ENCODE measurements around the gene R3HDML.
A peak's percentile ranks its signal among the peaks of the same experiment; 100 is the strongest.
"Not testable (repeated sequence)": the region's sequence is repeated elsewhere in the genome, so short reads cannot be mapped to it uniquely, and the experiment has no call there.

R3HDML gene

DNA sequence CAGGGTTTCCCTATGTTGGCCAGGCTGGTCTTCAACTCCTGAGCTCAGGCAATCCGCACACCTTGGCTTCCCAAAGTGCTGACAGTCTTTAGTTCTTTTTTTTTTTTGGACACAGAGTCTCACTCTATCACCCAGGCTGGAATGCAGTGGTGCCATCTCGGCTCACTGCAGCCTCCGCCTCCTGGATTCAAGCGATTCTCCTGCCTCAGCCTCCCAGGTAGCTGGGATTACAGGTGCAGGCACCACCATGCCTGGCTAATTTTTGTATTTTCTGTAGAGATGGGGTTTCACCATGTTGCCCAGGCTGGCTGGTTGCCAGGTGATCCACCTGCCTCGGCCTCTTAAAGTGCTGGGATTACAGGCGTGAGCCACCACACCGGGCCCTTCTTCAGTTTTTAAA is 9.1 kb upstream of the R3HDML start:
- H3K4me1 ChIP-seq (ENCODE audit: control insufficient read depth in 2 of 2, insufficient read depth in 2 of 2, low read length in 2 of 2); H3K9ac ChIP-seq (ENCODE audit: low read depth in 1 of 2, low read length in 2 of 2); H3K36me3 ChIP-seq (ENCODE audit: control insufficient read depth in 2 of 2, insufficient read depth in 2 of 2, low read length in 2 of 2); H3K9me3 ChIP-seq (ENCODE audit: control insufficient read depth in 2 of 2, low read length in 2 of 2); H3K27ac ChIP-seq (ENCODE audit: low read depth in 2 of 2, low read length in 2 of 2); H3K4me3 ChIP-seq (ENCODE audit: low read length in 2 of 2); H3K27me3 ChIP-seq (ENCODE audit: control insufficient read depth in 2 of 2, insufficient read depth in 2 of 2, low read length in 2 of 2): not testable (repeated sequence)

GRCh38 chr20:44328428-44328827 is 8.4 kb upstream of the R3HDML start:
- Histone ChIP-seq H3K9me3 (ENCODE audit: control insufficient read depth in 2 of 2, low read length in 2 of 2) (no peaks in the 10 kb centered on the region), H3K36me3 (ENCODE audit: control insufficient read depth in 2 of 2, insufficient read depth in 2 of 2, low read length in 2 of 2) (no peaks in the 10 kb centered on the region), H3K9ac (ENCODE audit: low read depth in 1 of 2, low read length in 2 of 2) (no peak overlapping the region), H3K27ac (ENCODE audit: low read depth in 2 of 2, low read length in 2 of 2) (no peak overlapping the region), H3K4me3 (ENCODE audit: low read length in 2 of 2) (no peak overlapping the region), H3K4me1 (ENCODE audit: control insufficient read depth in 2 of 2, insufficient read depth in 2 of 2, low read length in 2 of 2) (peaks cover 6 to 8% of the 10 kb centered on the region in 2 donors), H3K27me3 (ENCODE audit: control insufficient read depth in 2 of 2, insufficient read depth in 2 of 2, low read length in 2 of 2) (no peaks in the 10 kb centered on the region)

DNA sequence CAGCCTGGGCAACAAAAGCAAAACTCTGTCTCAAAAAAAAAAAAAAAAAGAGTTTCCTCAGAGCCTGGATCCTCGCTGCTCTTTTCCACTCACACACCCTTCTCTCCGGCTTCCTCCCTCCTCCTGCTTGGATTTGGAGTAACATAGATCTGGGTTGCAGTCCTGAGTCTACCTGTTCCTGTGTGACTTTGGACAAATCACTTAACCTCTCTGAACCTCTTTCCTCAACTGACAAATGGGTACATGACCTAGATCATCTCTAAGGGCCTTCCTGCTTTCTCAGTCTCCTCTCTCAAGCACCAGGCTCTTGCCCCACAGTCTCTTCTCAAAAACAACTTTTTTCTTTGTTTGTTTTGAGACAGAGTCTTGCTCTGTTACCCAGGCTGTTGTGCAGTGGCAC is 5.6 kb upstream of the R3HDML start:
- no peak overlapping the region for H3K27ac ChIP-seq (ENCODE audit: low read depth in 2 of 2, low read length in 2 of 2)
- H3K9me3 ChIP-seq (ENCODE audit: control insufficient read depth in 2 of 2, low read length in 2 of 2) = no peaks in the 10 kb centered on the region
- no peak overlapping the region for H3K9ac ChIP-seq (ENCODE audit: low read depth in 1 of 2, low read length in 2 of 2)
- no peaks in the 10 kb centered on the region for H3K36me3 ChIP-seq (ENCODE audit: control insufficient read depth in 2 of 2, insufficient read depth in 2 of 2, low read length in 2 of 2)
- no peaks in the 10 kb centered on the region for H3K27me3 ChIP-seq (ENCODE audit: control insufficient read depth in 2 of 2, insufficient read depth in 2 of 2, low read length in 2 of 2)
- H3K4me3 ChIP-seq (ENCODE audit: low read length in 2 of 2) = no peak overlapping the region
- no peaks in the 10 kb centered on the region for H3K4me1 ChIP-seq (ENCODE audit: control insufficient read depth in 2 of 2, insufficient read depth in 2 of 2, low read length in 2 of 2)

GRCh38 chr20:44334306-44334705 is 2.5 kb upstream of the R3HDML start:
- Histone ChIP-seq H3K4me1 (ENCODE audit: control insufficient read depth in 2 of 2, insufficient read depth in 2 of 2, low read length in 2 of 2) (no peaks in the 10 kb centered on the region), H3K9ac (ENCODE audit: low read depth in 1 of 2, low read length in 2 of 2) (no peak overlapping the region), H3K27ac (ENCODE audit: low read depth in 2 of 2, low read length in 2 of 2) (no peak overlapping the region), H3K9me3 (ENCODE audit: control insufficient read depth in 2 of 2, low read length in 2 of 2) (no peaks in the 10 kb centered on the region), H3K4me3 (ENCODE audit: low read length in 2 of 2) (no peak overlapping the region), H3K36me3 (ENCODE audit: control insufficient read depth in 2 of 2, insufficient read depth in 2 of 2, low read length in 2 of 2) (no peaks in the 10 kb centered on the region), H3K27me3 (ENCODE audit: control insufficient read depth in 2 of 2, insufficient read depth in 2 of 2, low read length in 2 of 2) (no peaks in the 10 kb centered on the region)

DNA sequence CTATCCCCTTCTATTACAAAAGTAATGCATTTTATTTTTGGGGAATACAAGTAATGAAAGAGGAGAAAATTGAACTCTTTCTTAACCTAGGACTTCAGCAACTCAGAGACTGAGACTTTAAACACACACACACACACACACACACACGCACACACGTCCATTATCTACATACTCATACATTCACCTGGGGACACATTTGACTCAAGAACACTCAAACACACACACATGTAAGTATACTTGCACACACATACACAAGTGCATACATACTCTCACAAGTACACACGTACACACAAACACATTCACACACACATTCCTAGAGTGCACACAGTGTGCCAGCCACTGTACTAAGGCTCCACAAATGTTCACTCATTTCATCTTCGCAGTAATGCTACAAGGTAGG is 2.1 kb upstream of the R3HDML start:
- no peaks in the 10 kb centered on the region for H3K36me3 ChIP-seq (ENCODE audit: control insufficient read depth in 2 of 2, insufficient read depth in 2 of 2, low read length in 2 of 2)
- no peaks in the 10 kb centered on the region for H3K27me3 ChIP-seq (ENCODE audit: control insufficient read depth in 2 of 2, insufficient read depth in 2 of 2, low read length in 2 of 2)
- H3K27ac ChIP-seq (ENCODE audit: low read depth in 2 of 2, low read length in 2 of 2) = no peak overlapping the region
- no peak overlapping the region for H3K4me3 ChIP-seq (ENCODE audit: low read length in 2 of 2)
- H3K9ac ChIP-seq (ENCODE audit: low read depth in 1 of 2, low read length in 2 of 2) = no peak overlapping the region
- H3K9me3 ChIP-seq (ENCODE audit: control insufficient read depth in 2 of 2, low read length in 2 of 2) = no peaks in the 10 kb centered on the region
- no peaks in the 10 kb centered on the region for H3K4me1 ChIP-seq (ENCODE audit: control insufficient read depth in 2 of 2, insufficient read depth in 2 of 2, low read length in 2 of 2)

DNA sequence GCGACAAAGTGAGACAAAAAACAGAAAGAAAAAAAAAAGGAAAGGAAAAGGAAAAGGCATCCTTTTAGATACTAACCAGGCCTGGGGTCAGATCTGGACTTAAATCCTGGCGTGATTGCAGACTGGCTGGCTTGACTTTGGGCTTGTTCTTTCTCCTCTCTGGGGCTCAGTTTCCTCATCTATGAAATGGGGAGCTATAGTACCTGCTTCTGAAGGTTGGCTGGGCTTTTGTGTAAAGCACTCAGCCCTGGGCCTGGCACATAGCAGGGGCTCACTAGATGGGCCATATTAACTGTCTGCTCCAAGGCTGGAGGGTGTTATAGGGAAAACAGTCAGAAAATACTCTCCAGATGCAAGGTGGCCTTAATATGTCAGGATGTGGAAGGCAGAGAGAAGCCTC is 1.2 kb upstream of the R3HDML start:
- no peak overlapping the region for H3K9ac ChIP-seq (ENCODE audit: low read depth in 1 of 2, low read length in 2 of 2)
- no peaks in the 10 kb centered on the region for H3K9me3 ChIP-seq (ENCODE audit: control insufficient read depth in 2 of 2, low read length in 2 of 2)
- H3K27ac ChIP-seq (ENCODE audit: low read depth in 2 of 2, low read length in 2 of 2) = no peak overlapping the region
- no peak overlapping the region for H3K4me3 ChIP-seq (ENCODE audit: low read length in 2 of 2)
- H3K27me3 ChIP-seq (ENCODE audit: control insufficient read depth in 2 of 2, insufficient read depth in 2 of 2, low read length in 2 of 2) = no peaks in the 10 kb centered on the region
- H3K4me1 ChIP-seq (ENCODE audit: control insufficient read depth in 2 of 2, insufficient read depth in 2 of 2, low read length in 2 of 2) = no peaks in the 10 kb centered on the region
- H3K36me3 ChIP-seq (ENCODE audit: control insufficient read depth in 2 of 2, insufficient read depth in 2 of 2, low read length in 2 of 2) = no peaks in the 10 kb centered on the region

DNA sequence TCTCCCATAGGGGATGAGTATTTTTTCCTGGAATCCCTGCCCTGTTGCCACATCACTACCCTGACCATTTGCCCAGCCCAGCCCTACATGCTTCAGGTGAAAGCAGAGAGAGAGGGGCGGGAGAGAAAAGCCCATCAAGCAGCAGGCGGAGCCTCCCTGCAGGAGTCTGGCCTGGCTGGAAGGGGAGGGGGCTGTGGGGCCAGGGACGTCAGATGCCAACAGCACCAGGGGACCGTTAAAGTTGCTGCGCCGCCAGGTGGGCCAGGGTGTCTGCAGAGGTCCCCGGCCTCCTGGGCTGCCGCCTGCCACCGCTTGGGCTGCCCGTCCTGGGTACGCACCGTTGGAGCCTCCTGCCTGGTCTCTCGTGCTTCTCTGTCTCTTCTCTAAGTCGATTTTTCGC is 757 bp upstream of the R3HDML start:
- Histone ChIP-seq H3K27me3 (ENCODE audit: control insufficient read depth in 2 of 2, insufficient read depth in 2 of 2, low read length in 2 of 2) (no peaks in the 10 kb centered on the region), H3K27ac (ENCODE audit: low read depth in 2 of 2, low read length in 2 of 2) (no peak overlapping the region), H3K4me1 (ENCODE audit: control insufficient read depth in 2 of 2, insufficient read depth in 2 of 2, low read length in 2 of 2) (no peaks in the 10 kb centered on the region), H3K36me3 (ENCODE audit: control insufficient read depth in 2 of 2, insufficient read depth in 2 of 2, low read length in 2 of 2) (no peaks in the 10 kb centered on the region), H3K9me3 (ENCODE audit: control insufficient read depth in 2 of 2, low read length in 2 of 2) (no peaks in the 10 kb centered on the region), H3K9ac (ENCODE audit: low read depth in 1 of 2, low read length in 2 of 2) (no peak overlapping the region), H3K4me3 (ENCODE audit: low read length in 2 of 2) (no peak overlapping the region)

- H3K36me3 ChIP-seq (ENCODE audit: control insufficient read depth in 2 of 2, insufficient read depth in 2 of 2, low read length in 2 of 2) = peaks cover 4% of the 10 kb centered on the region in 2 donors
- peaks cover 0 to 3% of the 10 kb centered on the region in 2 donors for H3K4me1 ChIP-seq (ENCODE audit: control insufficient read depth in 2 of 2, insufficient read depth in 2 of 2, low read length in 2 of 2)
- no peak overlapping the region for H3K4me3 ChIP-seq (ENCODE audit: low read length in 2 of 2)
- no peaks in the 10 kb centered on the region for H3K9me3 ChIP-seq (ENCODE audit: control insufficient read depth in 2 of 2, low read length in 2 of 2)
- H3K9ac ChIP-seq (ENCODE audit: low read depth in 1 of 2, low read length in 2 of 2) = no peak overlapping the region
- H3K27me3 ChIP-seq (ENCODE audit: control insufficient read depth in 2 of 2, insufficient read depth in 2 of 2, low read length in 2 of 2) = no peaks in the 10 kb centered on the region
- no peak overlapping the region for H3K27ac ChIP-seq (ENCODE audit: low read depth in 2 of 2, low read length in 2 of 2)
Observed at GRCh38 chr20:44342248-44342647, 5.4 kb downstream of the R3HDML start.

GRCh38 chr20:44343162-44343675 is 6.4 kb downstream of the R3HDML start:
- no peak overlapping the region for H3K4me3 ChIP-seq (ENCODE audit: low read length in 2 of 2)
- H3K36me3 ChIP-seq (ENCODE audit: control insufficient read depth in 2 of 2, insufficient read depth in 2 of 2, low read length in 2 of 2) = peaks cover 4% of the 10 kb centered on the region in 2 donors
- H3K9me3 ChIP-seq (ENCODE audit: control insufficient read depth in 2 of 2, low read length in 2 of 2) = no peaks in the 10 kb centered on the region
- H3K4me1 ChIP-seq (ENCODE audit: control insufficient read depth in 2 of 2, insufficient read depth in 2 of 2, low read length in 2 of 2) = peaks cover 0 to 3% of the 10 kb centered on the region in 2 donors
- H3K9ac ChIP-seq (ENCODE audit: low read depth in 1 of 2, low read length in 2 of 2) = no peak overlapping the region
- H3K27me3 ChIP-seq (ENCODE audit: control insufficient read depth in 2 of 2, insufficient read depth in 2 of 2, low read length in 2 of 2) = no peaks in the 10 kb centered on the region
- no peak overlapping the region for H3K27ac ChIP-seq (ENCODE audit: low read depth in 2 of 2, low read length in 2 of 2)

- peak overlapping the region in 1 of 2 donors; percentile 49 for H3K27ac ChIP-seq (ENCODE audit: low read depth in 2 of 2, low read length in 2 of 2)
- peaks cover 4 to 9% of the 10 kb centered on the region in 2 donors for H3K36me3 ChIP-seq (ENCODE audit: control insufficient read depth in 2 of 2, insufficient read depth in 2 of 2, low read length in 2 of 2)
- no peak overlapping the region for H3K9ac ChIP-seq (ENCODE audit: low read depth in 1 of 2, low read length in 2 of 2)
- H3K4me1 ChIP-seq (ENCODE audit: control insufficient read depth in 2 of 2, insufficient read depth in 2 of 2, low read length in 2 of 2) = peaks cover 0 to 3% of the 10 kb centered on the region in 2 donors
- H3K4me3 ChIP-seq (ENCODE audit: low read length in 2 of 2) = no peak overlapping the region
- no peaks in the 10 kb centered on the region for H3K27me3 ChIP-seq (ENCODE audit: control insufficient read depth in 2 of 2, insufficient read depth in 2 of 2, low read length in 2 of 2)
- no peaks in the 10 kb centered on the region for H3K9me3 ChIP-seq (ENCODE audit: control insufficient read depth in 2 of 2, low read length in 2 of 2)
Observed at GRCh38 chr20:44344723-44345122, 7.9 kb downstream of the R3HDML start.

DNA sequence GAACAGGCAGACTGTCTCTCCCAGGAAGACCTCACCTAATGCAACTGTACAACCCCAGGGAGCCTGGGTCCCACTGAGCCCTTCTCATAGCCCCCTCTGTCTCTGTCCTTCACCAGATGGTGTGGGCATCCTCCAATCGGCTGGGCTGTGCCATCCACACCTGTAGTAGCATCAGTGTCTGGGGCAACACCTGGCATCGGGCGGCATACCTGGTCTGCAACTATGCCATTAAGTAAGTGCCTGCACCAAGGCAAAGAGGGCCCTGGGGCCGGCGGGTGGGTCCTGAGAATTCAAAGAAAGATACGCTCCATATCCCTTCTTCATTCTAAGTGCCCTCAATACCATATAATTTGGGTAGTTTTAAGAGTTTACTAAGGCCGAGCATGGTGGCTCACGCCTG is 8.3 kb downstream of the R3HDML start:
- H3K27me3 ChIP-seq (ENCODE audit: control insufficient read depth in 2 of 2, insufficient read depth in 2 of 2, low read length in 2 of 2) = no peaks in the 10 kb centered on the region
- H3K4me3 ChIP-seq (ENCODE audit: low read length in 2 of 2) = no peak overlapping the region
- H3K27ac ChIP-seq (ENCODE audit: low read depth in 2 of 2, low read length in 2 of 2) = peak overlapping the region in 1 of 2 donors; percentile 49
- H3K9ac ChIP-seq (ENCODE audit: low read depth in 1 of 2, low read length in 2 of 2) = no peak overlapping the region
- peaks cover 0 to 3% of the 10 kb centered on the region in 2 donors for H3K4me1 ChIP-seq (ENCODE audit: control insufficient read depth in 2 of 2, insufficient read depth in 2 of 2, low read length in 2 of 2)
- H3K9me3 ChIP-seq (ENCODE audit: control insufficient read depth in 2 of 2, low read length in 2 of 2) = no peaks in the 10 kb centered on the region
- peaks cover 4 to 9% of the 10 kb centered on the region in 2 donors for H3K36me3 ChIP-seq (ENCODE audit: control insufficient read depth in 2 of 2, insufficient read depth in 2 of 2, low read length in 2 of 2)

Data from mucosa of rectum (tissue), 2 donors.